GM12878 (cell line): ENCODE results near the gene PTPRD.

Source experiments
- DPF2 ChIP-seq: fragments of 450-650 bp; IDR thresholded peaks from 2 replicates; pipeline ENCODE4 v1.6.1; 2017; ENCODE audit warnings: mild to moderate bottlenecking
- POLR2AphosphoS5 ChIP-seq: IDR thresholded peaks from 2 replicates; pipeline ENCODE4 v1.6.1; 2011; ENCODE audit warnings: mild to moderate bottlenecking, low read length, inconsistent platforms
- TF ChIP-seq, protein P1 (sequence below), 3 experiments: IDR thresholded peaks in 2 of 3; conservative IDR thresholded peaks in 1 of 3; 2 replicates each; pipeline ENCODE4 v1.5.1; 2011; ENCODE audit warnings: low read depth in 3 of 3, low read length in 3 of 3, mild to moderate bottlenecking in 3 of 3, control low read depth in 2 of 3, moderate library complexity in 2 of 3, inconsistent platforms in 1 of 3, mixed read lengths in 1 of 3; ENCODE audit not compliant: control insufficient read depth in 2 of 3, insufficient read depth in 1 of 3; ENCODE audit errors: extremely low read depth in 1 of 3

DNA sequence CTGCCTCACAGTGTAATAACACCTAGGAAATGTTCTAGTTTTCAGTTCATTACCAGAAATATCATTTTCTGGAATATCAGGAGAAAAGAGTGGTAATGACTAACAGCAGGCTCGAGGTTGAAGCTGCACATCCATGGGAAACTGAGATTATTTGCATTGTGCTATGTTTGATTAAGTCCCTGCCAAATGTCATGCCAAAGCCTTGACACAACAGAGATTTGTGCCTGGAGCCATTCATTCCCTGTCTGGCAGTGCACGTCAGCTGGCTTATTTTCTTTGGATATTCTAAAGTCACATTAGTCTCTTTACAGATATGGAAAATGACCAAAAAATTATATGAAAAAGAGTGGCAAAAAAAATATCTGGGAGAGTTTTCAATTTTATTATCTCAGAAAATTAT is 848.0 kb downstream of the PTPRD start:
- TF ChIP-seq, protein P1, sequence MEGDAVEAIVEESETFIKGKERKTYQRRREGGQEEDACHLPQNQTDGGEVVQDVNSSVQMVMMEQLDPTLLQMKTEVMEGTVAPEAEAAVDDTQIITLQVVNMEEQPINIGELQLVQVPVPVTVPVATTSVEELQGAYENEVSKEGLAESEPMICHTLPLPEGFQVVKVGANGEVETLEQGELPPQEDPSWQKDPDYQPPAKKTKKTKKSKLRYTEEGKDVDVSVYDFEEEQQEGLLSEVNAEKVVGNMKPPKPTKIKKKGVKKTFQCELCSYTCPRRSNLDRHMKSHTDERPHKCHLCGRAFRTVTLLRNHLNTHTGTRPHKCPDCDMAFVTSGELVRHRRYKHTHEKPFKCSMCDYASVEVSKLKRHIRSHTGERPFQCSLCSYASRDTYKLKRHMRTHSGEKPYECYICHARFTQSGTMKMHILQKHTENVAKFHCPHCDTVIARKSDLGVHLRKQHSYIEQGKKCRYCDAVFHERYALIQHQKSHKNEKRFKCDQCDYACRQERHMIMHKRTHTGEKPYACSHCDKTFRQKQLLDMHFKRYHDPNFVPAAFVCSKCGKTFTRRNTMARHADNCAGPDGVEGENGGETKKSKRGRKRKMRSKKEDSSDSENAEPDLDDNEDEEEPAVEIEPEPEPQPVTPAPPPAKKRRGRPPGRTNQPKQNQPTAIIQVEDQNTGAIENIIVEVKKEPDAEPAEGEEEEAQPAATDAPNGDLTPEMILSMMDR (IDR thresholded peaks at IDR 0.05 in 2 of 3, conservative IDR thresholded peaks at IDR 0.05 in 1 of 3; ENCODE audit: control insufficient read depth in 2 of 3, extremely low read depth in 1 of 3, insufficient read depth in 1 of 3, low read depth in 3 of 3, low read length in 3 of 3): no peak
- TF ChIP-seq DPF2 (no peak), POLR2AphosphoS5 (no peak)
